ENCODE results near the gene WNT5A.

DNA sequence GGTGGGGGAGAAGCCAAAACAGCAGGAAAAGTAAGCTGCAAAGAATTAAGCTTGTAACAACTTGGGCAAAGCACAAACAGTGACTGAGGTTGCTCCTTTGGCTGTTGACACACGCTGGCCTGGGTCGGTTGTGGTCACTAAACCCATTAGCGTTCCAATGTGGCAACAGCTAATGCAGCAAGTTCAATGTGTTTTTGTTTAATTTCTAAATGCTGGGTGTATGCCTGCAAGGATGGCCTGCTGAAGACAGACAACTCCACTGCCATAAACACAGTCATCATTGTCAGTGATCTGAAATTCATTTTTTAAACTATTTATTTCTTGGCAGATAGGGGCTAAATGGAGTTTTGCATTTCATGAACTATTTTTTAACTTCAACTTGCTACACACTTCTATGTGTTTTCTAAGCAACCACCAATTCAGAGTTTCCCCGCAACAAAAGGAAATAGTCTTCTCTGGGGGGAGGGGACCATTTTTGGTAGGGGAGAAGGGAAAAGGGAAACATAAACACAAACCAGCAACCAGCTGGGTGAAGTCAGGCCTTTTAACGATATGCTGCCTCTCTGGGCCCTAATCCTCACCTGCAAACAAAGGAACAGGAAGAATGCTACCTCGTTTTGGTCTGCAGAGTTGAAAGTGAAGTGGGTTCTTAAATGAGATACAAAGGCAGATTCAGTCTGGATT, 34.8 kb upstream of the WNT5A start:
- TF ChIP-seq, protein P1, sequence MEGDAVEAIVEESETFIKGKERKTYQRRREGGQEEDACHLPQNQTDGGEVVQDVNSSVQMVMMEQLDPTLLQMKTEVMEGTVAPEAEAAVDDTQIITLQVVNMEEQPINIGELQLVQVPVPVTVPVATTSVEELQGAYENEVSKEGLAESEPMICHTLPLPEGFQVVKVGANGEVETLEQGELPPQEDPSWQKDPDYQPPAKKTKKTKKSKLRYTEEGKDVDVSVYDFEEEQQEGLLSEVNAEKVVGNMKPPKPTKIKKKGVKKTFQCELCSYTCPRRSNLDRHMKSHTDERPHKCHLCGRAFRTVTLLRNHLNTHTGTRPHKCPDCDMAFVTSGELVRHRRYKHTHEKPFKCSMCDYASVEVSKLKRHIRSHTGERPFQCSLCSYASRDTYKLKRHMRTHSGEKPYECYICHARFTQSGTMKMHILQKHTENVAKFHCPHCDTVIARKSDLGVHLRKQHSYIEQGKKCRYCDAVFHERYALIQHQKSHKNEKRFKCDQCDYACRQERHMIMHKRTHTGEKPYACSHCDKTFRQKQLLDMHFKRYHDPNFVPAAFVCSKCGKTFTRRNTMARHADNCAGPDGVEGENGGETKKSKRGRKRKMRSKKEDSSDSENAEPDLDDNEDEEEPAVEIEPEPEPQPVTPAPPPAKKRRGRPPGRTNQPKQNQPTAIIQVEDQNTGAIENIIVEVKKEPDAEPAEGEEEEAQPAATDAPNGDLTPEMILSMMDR (conservative IDR thresholded peaks at IDR 0.05 in 1 of 2, IDR thresholded peaks at IDR 0.05 in 1 of 2; ENCODE audit: low read depth in 1 of 2, low read length in 2 of 2): no peak
- TF ChIP-seq EZH2 (IDR thresholded peaks at IDR 0.05; ENCODE audit: low read length, missing control alignments): no peak
